ENCODE results near the gene ZFYVE16. TPM values are rescaled to one million over a fixed set of nuclear protein-coding genes. Genes with fewer than 3 reads are reported as not detected.

Gene ZFYVE16
- total RNA-seq, 1 experiment from 2014 or later: 52.7 TPM

GRCh38 chr5:80369521-80369920, 38.3 kb upstream of the ZFYVE16 start:
- TF ChIP-seq CTCF (IDR thresholded peaks at IDR 0.05; ENCODE audit: unreplicated experiment): no peak
- no peaks in the 10 kb centered on the region for H3K4me1 Mint-ChIP-seq (ENCODE audit: low read depth, unreplicated experiment)
- no peak for DNase-seq
- no peak overlapping the region for H3K4me3 Mint-ChIP-seq (ENCODE audit: low read depth, unreplicated experiment)
- CTCF ChIA-PET: no interaction called here
- no TSS peak for BruUV-seq (replicated peaks)
- peaks cover 5% of the 10 kb centered on the region for H3K9me3 Mint-ChIP-seq (ENCODE audit: low read depth, unreplicated experiment)
- intact Hi-C loops (cut with micrococcal nuclease; ENCODE audit: unreplicated experiment): no loop called here
- H3K27ac Mint-ChIP-seq (ENCODE audit: unreplicated experiment): no peak overlapping the region
- H3K27me3 Mint-ChIP-seq (ENCODE audit: unreplicated experiment): no peaks in the 10 kb centered on the region
- no peaks in the 10 kb centered on the region for H3K36me3 Mint-ChIP-seq (ENCODE audit: insufficient read depth, unreplicated experiment)

- intact Hi-C loops (cut with micrococcal nuclease; ENCODE audit: unreplicated experiment): no loop called here
- Mint-ChIP-seq H3K4me3 (ENCODE audit: low read depth, unreplicated experiment) (no peak overlapping the region), H3K27ac (ENCODE audit: unreplicated experiment) (no peak overlapping the region), H3K27me3 (ENCODE audit: unreplicated experiment) (no peaks in the 10 kb centered on the region), H3K36me3 (ENCODE audit: insufficient read depth, unreplicated experiment) (no peaks in the 10 kb centered on the region), H3K4me1 (ENCODE audit: low read depth, unreplicated experiment) (no peaks in the 10 kb centered on the region), H3K9me3 (ENCODE audit: low read depth, unreplicated experiment) (peaks cover 5% of the 10 kb centered on the region)
- TF ChIP-seq CTCF (IDR thresholded peaks at IDR 0.05; ENCODE audit: unreplicated experiment): no peak
- CTCF ChIA-PET: no interaction called here
- no peak for DNase-seq
- BruUV-seq (replicated peaks): no TSS peak
These were observed 37.5 kb upstream of the ZFYVE16 start for GRCh38 chr5:80370390-80370789.

GRCh38 chr5:80372780-80373179, 35.1 kb upstream of the ZFYVE16 start:
- H3K27ac Mint-ChIP-seq (ENCODE audit: unreplicated experiment): no peak overlapping the region
- no peak overlapping the region for H3K4me3 Mint-ChIP-seq (ENCODE audit: low read depth, unreplicated experiment)
- BruUV-seq (replicated peaks): no TSS peak
- no peak for DNase-seq
- no peaks in the 10 kb centered on the region for H3K4me1 Mint-ChIP-seq (ENCODE audit: low read depth, unreplicated experiment)
- no peaks in the 10 kb centered on the region for H3K27me3 Mint-ChIP-seq (ENCODE audit: unreplicated experiment)
- H3K36me3 Mint-ChIP-seq (ENCODE audit: insufficient read depth, unreplicated experiment): no peaks in the 10 kb centered on the region
- intact Hi-C loops (cut with micrococcal nuclease; ENCODE audit: unreplicated experiment): no loop called here
- peaks cover 5% of the 10 kb centered on the region for H3K9me3 Mint-ChIP-seq (ENCODE audit: low read depth, unreplicated experiment)
- TF ChIP-seq CTCF (IDR thresholded peaks at IDR 0.05; ENCODE audit: unreplicated experiment): no peak
- CTCF ChIA-PET: no interaction called here

GRCh38 chr5:80374188-80374587, 33.7 kb upstream of the ZFYVE16 start:
- Mint-ChIP-seq H3K9me3 (ENCODE audit: low read depth, unreplicated experiment) (peaks cover 5% of the 10 kb centered on the region), H3K27me3 (ENCODE audit: unreplicated experiment) (no peaks in the 10 kb centered on the region), H3K4me1 (ENCODE audit: low read depth, unreplicated experiment) (no peaks in the 10 kb centered on the region), H3K36me3 (ENCODE audit: insufficient read depth, unreplicated experiment) (no peaks in the 10 kb centered on the region), H3K27ac (ENCODE audit: unreplicated experiment) (no peak overlapping the region), H3K4me3 (ENCODE audit: low read depth, unreplicated experiment) (no peak overlapping the region)
- CTCF ChIA-PET: no interaction called here
- no peak for DNase-seq
- no TSS peak for BruUV-seq (replicated peaks)
- TF ChIP-seq CTCF (IDR thresholded peaks at IDR 0.05; ENCODE audit: unreplicated experiment): no peak
- intact Hi-C loops (cut with micrococcal nuclease; ENCODE audit: unreplicated experiment): no loop called here

- no peaks in the 10 kb centered on the region for H3K4me1 Mint-ChIP-seq (ENCODE audit: low read depth, unreplicated experiment)
- intact Hi-C loops (cut with micrococcal nuclease; ENCODE audit: unreplicated experiment): no loop called here
- no peak for DNase-seq
- H3K9me3 Mint-ChIP-seq (ENCODE audit: low read depth, unreplicated experiment): peaks cover 3% of the 10 kb centered on the region
- no peaks in the 10 kb centered on the region for H3K36me3 Mint-ChIP-seq (ENCODE audit: insufficient read depth, unreplicated experiment)
- TF ChIP-seq CTCF (IDR thresholded peaks at IDR 0.05; ENCODE audit: unreplicated experiment): no peak
- BruUV-seq (replicated peaks): no TSS peak
- no peaks in the 10 kb centered on the region for H3K27me3 Mint-ChIP-seq (ENCODE audit: unreplicated experiment)
- H3K4me3 Mint-ChIP-seq (ENCODE audit: low read depth, unreplicated experiment): no peak overlapping the region
- no peak overlapping the region for H3K27ac Mint-ChIP-seq (ENCODE audit: unreplicated experiment)
- CTCF ChIA-PET: no interaction called here
These were observed 31.3 kb upstream of the ZFYVE16 start for GRCh38 chr5:80376557-80376956.

All from Calu3 (cell line).